WTC11 (cell line): Measurements from ENCODE around the gene WNT1. TPM values are rescaled to one million over a fixed set of nuclear protein-coding genes. Genes with fewer than 3 reads are reported as not detected.

Experiments
- ATAC-seq: fragments of 200-7000 bp; cut with Tn5 transposase; 2 replicates; pipeline ENCODE4 v1.10.0; 2021; ENCODE audit warnings: mild to moderate bottlenecking, moderate library complexity
- CTCF ChIA-PET: fragments of 300-600 bp; sonication (Branson Sonifier 250); formaldehyde crosslinking; loops from one replicate; lab custom pipeline; 2021; ENCODE audit warnings: antibody characterized with exemption; lab: Charles Lee
- POLR2A ChIA-PET: fragments of 350-600 bp; sonication (Branson Sonifier 250); formaldehyde crosslinking; loops from one replicate; lab custom pipeline; 2021; ENCODE audit warnings: antibody characterized with exemption; lab: Charles Lee
- DNase-seq: peaks from one replicate; pipeline ENCODE4 v3.0.0; 2021; ENCODE audit warnings: low spot score
- H3K27ac Mint-ChIP-seq: 2 replicates; pipeline ENCODE4 v1.8.0; 2021; ENCODE audit warnings: mixed read lengths
- H3K27me3 Mint-ChIP-seq: 2 replicates; pipeline ENCODE4 v1.8.0; 2021; ENCODE audit warnings: low read depth, mild to moderate bottlenecking, moderate library complexity, mixed read lengths
- H3K36me3 Mint-ChIP-seq: 2 replicates; pipeline ENCODE4 v1.8.0; 2021; ENCODE audit warnings: mixed read lengths
- H3K4me1 Mint-ChIP-seq: 2 replicates; pipeline ENCODE4 v1.8.0; 2022; ENCODE audit warnings: mixed read lengths
- H3K4me3 Mint-ChIP-seq: 2 replicates; pipeline ENCODE4 v1.8.0; 2021; ENCODE audit warnings: mild to moderate bottlenecking, moderate library complexity, mixed read lengths
- H3K9me3 Mint-ChIP-seq: 2 replicates; pipeline ENCODE4 v1.8.0; 2021; ENCODE audit warnings: mixed read lengths
- ETV6 ChIP-seq: sonication (generic); formaldehyde crosslinking; IDR thresholded peaks from 2 replicates; pipeline ENCODE4 v1.8.1; 2022; ENCODE audit warnings: mild to moderate bottlenecking, missing genetic modification reagents
- GTF2I ChIP-seq: fragments of 250-450 bp; sonication (Bioruptor Pico); conservative IDR thresholded peaks from 2 replicates; pipeline ENCODE4 v1.4.0; 2021; ENCODE audit warnings: mild to moderate bottlenecking
- HMGA2 ChIP-seq: fragments of 250-450 bp; sonication (Bioruptor Pico); IDR thresholded peaks from 2 replicates; pipeline ENCODE4 v1.4.0; 2021; ENCODE audit warnings: mild to moderate bottlenecking, moderate library complexity
- KAT7 ChIP-seq: sonication (generic); formaldehyde crosslinking; IDR thresholded peaks from 2 replicates; pipeline ENCODE4 v1.8.1; 2023; ENCODE audit warnings: missing genetic modification reagents, mild to moderate bottlenecking, borderline replicate concordance
- MXD4 ChIP-seq: fragments of 250-450 bp; sonication (Bioruptor Pico); IDR thresholded peaks from 2 replicates; pipeline ENCODE4 v1.8.0; 2021; ENCODE audit warnings: mild to moderate bottlenecking, moderate library complexity, borderline replicate concordance
- NFATC4 ChIP-seq: fragments of 250-450 bp; sonication (Bioruptor Pico); IDR thresholded peaks from 2 replicates; pipeline ENCODE4 v1.9.0; 2021; ENCODE audit warnings: mild to moderate bottlenecking
- NFE2L1 ChIP-seq: sonication (generic); formaldehyde crosslinking; IDR thresholded peaks from 2 replicates; pipeline ENCODE4 v1.8.1; 2023; ENCODE audit warnings: missing genetic modification reagents
- NFYB ChIP-seq: sonication (generic); formaldehyde crosslinking; conservative IDR thresholded peaks from 2 replicates; pipeline ENCODE4 v1.8.0; 2022; ENCODE audit warnings: low read depth, missing genetic modification reagents
- OVOL2 ChIP-seq: fragments of 250-450 bp; sonication (Bioruptor Pico); IDR thresholded peaks from 2 replicates; pipeline ENCODE4 v1.9.0; 2021; ENCODE audit warnings: mild to moderate bottlenecking, borderline replicate concordance
- RELA ChIP-seq: sonication (generic); formaldehyde crosslinking; IDR thresholded peaks from 2 replicates; pipeline ENCODE4 v1.8.1; 2022; ENCODE audit warnings: missing genetic modification reagents, mild to moderate bottlenecking, borderline replicate concordance
- SOX15 ChIP-seq: fragments of 250-450 bp; sonication (Bioruptor Pico); IDR thresholded peaks from 2 replicates; pipeline ENCODE4 v1.9.0; 2021; ENCODE audit warnings: mild to moderate bottlenecking
- STAT6 ChIP-seq: sonication (generic); formaldehyde crosslinking; conservative IDR thresholded peaks from 2 replicates; pipeline ENCODE4 v1.8.1; 2023; ENCODE audit warnings: mild to moderate bottlenecking, low read depth, missing genetic modification reagents, moderate library complexity
- TEAD1 ChIP-seq: sonication (generic); formaldehyde crosslinking; IDR thresholded peaks from 2 replicates; pipeline ENCODE4 v1.8.0; 2022; ENCODE audit warnings: mild to moderate bottlenecking, missing genetic modification reagents
- USF2 ChIP-seq: sonication (generic); formaldehyde crosslinking; IDR thresholded peaks from 2 replicates; pipeline ENCODE4 v1.8.1; 2023; ENCODE audit warnings: mild to moderate bottlenecking, missing genetic modification reagents, moderate library complexity
- ZNF232 ChIP-seq: sonication (generic); formaldehyde crosslinking; IDR thresholded peaks from 2 replicates; pipeline ENCODE4 v1.8.0; 2022; ENCODE audit warnings: mild to moderate bottlenecking, missing genetic modification reagents
- ZNF317 ChIP-seq: sonication (generic); formaldehyde crosslinking; IDR thresholded peaks from 2 replicates; pipeline ENCODE4 v1.8.1; 2023; ENCODE audit warnings: low read depth, mild to moderate bottlenecking, moderate library complexity, missing genetic modification reagents, borderline replicate concordance
- ZNF423 ChIP-seq: fragments of 250-450 bp; sonication (Bioruptor Pico); IDR thresholded peaks from 2 replicates; pipeline ENCODE4 v2.1.2; 2022; ENCODE audit warnings: mild to moderate bottlenecking, moderate library complexity
- ZNF512 ChIP-seq: sonication (generic); formaldehyde crosslinking; IDR thresholded peaks from 2 replicates; pipeline ENCODE4 v1.8.1; 2022; ENCODE audit warnings: missing genetic modification reagents, borderline replicate concordance
- total RNA-seq: library from RNA; stranded (reverse); gene quantifications from 3 replicates; pipeline ENCODE4 v1.2.3, GENCODE V29; 2021
- TF ChIP-seq, protein P1 (sequence below): sonication (generic); formaldehyde crosslinking; IDR thresholded peaks from 2 replicates; pipeline ENCODE4 v1.8.1; 2022; ENCODE audit warnings: low read depth, mild to moderate bottlenecking, moderate library complexity, missing genetic modification reagents, borderline replicate concordance
- TF ChIP-seq, protein P2 (sequence below): sonication (generic); formaldehyde crosslinking; IDR thresholded peaks from 2 replicates; pipeline ENCODE4 v1.8.1; 2023; ENCODE audit warnings: mild to moderate bottlenecking, missing genetic modification reagents
- TF ChIP-seq, protein P3 (sequence below): sonication (generic); formaldehyde crosslinking; IDR thresholded peaks from 2 replicates; pipeline ENCODE4 v1.8.1; 2023; ENCODE audit warnings: mild to moderate bottlenecking, moderate library complexity, missing genetic modification reagents

Gene WNT1
- total RNA-seq, 1 experiment from 2014 or later: not detected

DNA sequence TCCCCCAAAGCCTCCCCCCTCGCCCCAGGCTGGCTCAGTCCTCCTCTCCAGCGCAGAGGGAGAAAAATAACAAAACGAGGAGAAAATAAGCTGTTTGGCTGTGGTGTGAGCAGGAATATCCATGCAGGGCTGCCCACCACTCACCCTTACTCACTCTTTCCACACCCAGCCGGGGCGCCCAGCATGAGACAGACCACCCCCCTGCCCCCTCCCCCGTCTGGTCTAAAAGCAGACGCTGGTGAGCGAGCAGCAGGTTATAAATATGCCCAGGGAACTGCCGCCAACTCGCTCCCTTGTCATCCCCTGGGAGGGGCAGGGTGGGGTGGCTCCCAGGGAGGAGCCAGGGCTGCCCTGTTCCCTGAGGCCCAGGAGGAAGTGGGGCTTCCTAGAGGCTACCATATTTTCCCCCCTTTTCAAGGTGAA lies 7.4 kb downstream of the WNT1 start:
- no peak overlapping the region for H3K27ac Mint-ChIP-seq
- ATAC-seq (no peak), DNase-seq (no peak)
- TF ChIP-seq, protein P1, sequence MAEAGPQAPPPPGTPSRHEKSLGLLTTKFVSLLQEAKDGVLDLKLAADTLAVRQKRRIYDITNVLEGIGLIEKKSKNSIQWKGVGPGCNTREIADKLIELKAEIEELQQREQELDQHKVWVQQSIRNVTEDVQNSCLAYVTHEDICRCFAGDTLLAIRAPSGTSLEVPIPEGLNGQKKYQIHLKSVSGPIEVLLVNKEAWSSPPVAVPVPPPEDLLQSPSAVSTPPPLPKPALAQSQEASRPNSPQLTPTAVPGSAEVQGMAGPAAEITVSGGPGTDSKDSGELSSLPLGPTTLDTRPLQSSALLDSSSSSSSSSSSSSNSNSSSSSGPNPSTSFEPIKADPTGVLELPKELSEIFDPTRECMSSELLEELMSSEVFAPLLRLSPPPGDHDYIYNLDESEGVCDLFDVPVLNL (CRISPR knock-in tag): no peak
- TF ChIP-seq ZNF232 (CRISPR knock-in tag): no peak
- TF ChIP-seq, protein P2, sequence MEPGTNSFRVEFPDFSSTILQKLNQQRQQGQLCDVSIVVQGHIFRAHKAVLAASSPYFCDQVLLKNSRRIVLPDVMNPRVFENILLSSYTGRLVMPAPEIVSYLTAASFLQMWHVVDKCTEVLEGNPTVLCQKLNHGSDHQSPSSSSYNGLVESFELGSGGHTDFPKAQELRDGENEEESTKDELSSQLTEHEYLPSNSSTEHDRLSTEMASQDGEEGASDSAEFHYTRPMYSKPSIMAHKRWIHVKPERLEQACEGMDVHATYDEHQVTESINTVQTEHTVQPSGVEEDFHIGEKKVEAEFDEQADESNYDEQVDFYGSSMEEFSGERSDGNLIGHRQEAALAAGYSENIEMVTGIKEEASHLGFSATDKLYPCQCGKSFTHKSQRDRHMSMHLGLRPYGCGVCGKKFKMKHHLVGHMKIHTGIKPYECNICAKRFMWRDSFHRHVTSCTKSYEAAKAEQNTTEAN: no peak
- no peak for TF ChIP-seq ZNF317
- H3K9me3 Mint-ChIP-seq: no peaks in the 10 kb centered on the region
- peaks cover 97% of the 10 kb centered on the region for H3K27me3 Mint-ChIP-seq
- no peak overlapping the region for H3K4me3 Mint-ChIP-seq
- ChIA-PET CTCF (interaction anchor here (0.8 to 10.3 kb wide), 3 partner anchors 9 to 132 kb away, joined by 3 to 164 read pairs (median 4); partner anchors contain the start of gene WNT10B), POLR2A (no interaction called here)
- H3K4me1 Mint-ChIP-seq: peaks cover 12% of the 10 kb centered on the region
- no peaks in the 10 kb centered on the region for H3K36me3 Mint-ChIP-seq

GRCh38 chr12:48985901-48986300 lies 7.8 kb downstream of the WNT1 start:
- Mint-ChIP-seq H3K36me3 (no peaks in the 10 kb centered on the region), H3K27me3 (peaks cover 94% of the 10 kb centered on the region), H3K4me1 (peaks cover 16% of the 10 kb centered on the region), H3K4me3 (no peak overlapping the region), H3K9me3 (no peaks in the 10 kb centered on the region), H3K27ac (no peak overlapping the region)
- ChIA-PET CTCF (interaction anchor here (0.8 to 10.3 kb wide), 4 partner anchors 8 to 133 kb away, joined by 3 to 164 read pairs (median 80); partner anchors contain the start of genes DDN and WNT10B), POLR2A (no interaction called here)
- DNase-seq: no peak
- no peak for ATAC-seq
- no peak for TF ChIP-seq USF2 (CRISPR knock-in tag)
- TF ChIP-seq RELA (CRISPR knock-in tag): no peak
- TF ChIP-seq KAT7 (CRISPR knock-in tag): no peak
- no peak for TF ChIP-seq GTF2I (CRISPR knock-in tag)
- TF ChIP-seq ZNF423: no peak
- TF ChIP-seq ZNF512 (CRISPR knock-in tag): no peak
- no peak for TF ChIP-seq SOX15 (CRISPR knock-in tag)
- TF ChIP-seq NFYB: no peak
- no peak for TF ChIP-seq NFE2L1 (CRISPR knock-in tag)
- no peak for TF ChIP-seq TEAD1 (CRISPR knock-in tag)

DNA sequence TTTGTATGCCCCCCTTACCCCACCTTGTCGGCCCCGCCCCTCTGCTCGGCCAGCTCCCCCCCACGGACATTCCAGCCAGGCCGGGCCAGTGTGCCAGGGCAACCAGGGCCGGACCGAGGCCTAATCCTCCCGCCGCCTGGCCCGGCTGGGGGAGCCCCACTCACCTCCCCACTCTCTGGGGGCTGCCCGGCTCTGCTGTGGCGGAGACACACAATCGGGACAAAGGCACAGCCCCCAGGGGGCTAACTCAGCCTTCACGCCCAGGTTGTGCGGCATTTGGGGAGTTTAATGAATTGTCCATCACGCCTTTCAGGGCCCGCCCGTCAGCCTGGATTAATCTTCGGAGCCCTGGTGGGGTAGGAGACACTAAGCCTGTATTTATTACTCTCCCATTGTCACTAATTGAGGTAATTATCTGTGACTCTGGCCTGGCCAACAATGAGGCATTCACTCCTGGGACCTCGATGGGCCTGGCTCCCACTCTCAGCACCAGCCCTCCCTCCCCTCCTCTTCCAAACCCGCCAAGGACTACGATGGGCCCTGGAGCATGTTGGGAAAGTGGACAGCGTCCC lies 8.7 kb downstream of the WNT1 start:
- peaks cover 85% of the 10 kb centered on the region for H3K27me3 Mint-ChIP-seq
- no peak for ATAC-seq
- ChIA-PET CTCF (interaction anchor here (1.9 to 10.3 kb wide), 5 partner anchors 8 to 102 kb away, joined by 18 to 164 read pairs (median 89); partner anchors contain the start of genes DDN, WNT1 and WNT10B), POLR2A (no interaction called here)
- peaks cover 12% of the 10 kb centered on the region for H3K4me1 Mint-ChIP-seq
- DNase-seq: no peak
- H3K4me3 Mint-ChIP-seq: no peak overlapping the region
- H3K36me3 Mint-ChIP-seq: no peaks in the 10 kb centered on the region
- no peak overlapping the region for H3K27ac Mint-ChIP-seq
- H3K9me3 Mint-ChIP-seq: no peaks in the 10 kb centered on the region
- TF ChIP-seq MXD4 (CRISPR knock-in tag): no peak
- TF ChIP-seq, protein P3, sequence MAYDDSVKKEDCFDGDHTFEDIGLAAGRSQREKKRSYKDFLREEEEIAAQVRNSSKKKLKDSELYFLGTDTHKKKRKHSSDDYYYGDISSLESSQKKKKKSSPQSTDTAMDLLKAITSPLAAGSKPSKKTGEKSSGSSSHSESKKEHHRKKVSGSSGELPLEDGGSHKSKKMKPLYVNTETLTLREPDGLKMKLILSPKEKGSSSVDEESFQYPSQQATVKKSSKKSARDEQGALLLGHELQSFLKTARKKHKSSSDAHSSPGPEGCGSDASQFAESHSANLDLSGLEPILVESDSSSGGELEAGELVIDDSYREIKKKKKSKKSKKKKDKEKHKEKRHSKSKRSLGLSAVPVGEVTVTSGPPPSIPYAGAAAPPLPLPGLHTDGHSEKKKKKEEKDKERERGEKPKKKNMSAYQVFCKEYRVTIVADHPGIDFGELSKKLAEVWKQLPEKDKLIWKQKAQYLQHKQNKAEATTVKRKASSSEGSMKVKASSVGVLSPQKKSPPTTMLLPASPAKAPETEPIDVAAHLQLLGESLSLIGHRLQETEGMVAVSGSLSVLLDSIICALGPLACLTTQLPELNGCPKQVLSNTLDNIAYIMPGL (CRISPR knock-in tag): no peak
- no peak for TF ChIP-seq NFATC4
- TF ChIP-seq ETV6 (CRISPR knock-in tag): no peak
- TF ChIP-seq OVOL2 (CRISPR knock-in tag): no peak
- TF ChIP-seq HMGA2 (CRISPR knock-in tag): no peak
- no peak for TF ChIP-seq STAT6
